A673 (cell line): ENCODE results near the gene BPIFA3. TPM values are rescaled to one million over a fixed set of nuclear protein-coding genes. Genes with fewer than 3 reads are reported as not detected.

Experiments used
- BruUV-seq: library from RNA; stranded (reverse); fragments of 400-500 nt; replicated peaks from 2 replicates; lab custom pipeline; 2021; lab: Mats Ljungman, UMichigan
- CTCF ChIA-PET: fragments of 300-600 bp; sonication (Branson Sonifier 250); formaldehyde crosslinking; loops from one replicate; lab custom pipeline; 2022; ENCODE audit warnings: antibody characterized with exemption; lab: Charles Lee
- POLR2A ChIA-PET: fragments of 300-600 bp; sonication (Branson Sonifier 250); formaldehyde crosslinking; loops from one replicate; lab custom pipeline; 2022; ENCODE audit warnings: antibody characterized with exemption; ENCODE audit not compliant: low non-redundant PET; lab: Charles Lee
- DNase-seq: peaks from one replicate; pipeline ENCODE4 v3.0.0-alpha.2; 2015; ENCODE audit warnings: low spot score
- H3K27ac ChIP-seq: fragments of 200-600 bp; sonication (generic); 2 replicates; pipeline ENCODE4 v1.5.1; 2016; ENCODE audit warnings: mixed run types, low read depth, mild to moderate bottlenecking, mixed read lengths, antibody characterized with exemption, low read length; ENCODE audit not compliant: poor library complexity, severe bottlenecking
- H3K27me3 ChIP-seq: fragments of 200-600 bp; sonication (generic); replicated peaks from 2 replicates; pipeline ENCODE4 v1.6.1; 2017; ENCODE audit warnings: mixed run types, low read depth, mild to moderate bottlenecking, mixed read lengths, antibody characterized with exemption, low read length; ENCODE audit not compliant: insufficient read depth, poor library complexity
- H3K36me3 ChIP-seq: fragments of 200-600 bp; sonication (generic); 2 replicates; pipeline ENCODE4 v1.6.1; 2016; ENCODE audit warnings: mixed run types, mild to moderate bottlenecking, mixed read lengths, antibody characterized with exemption, low read length; ENCODE audit not compliant: insufficient read depth, poor library complexity, severe bottlenecking
- H3K4me1 ChIP-seq: fragments of 200-600 bp; sonication (generic); 2 replicates; pipeline ENCODE4 v1.6.1; 2017; ENCODE audit warnings: mixed run types, mild to moderate bottlenecking, mixed read lengths, antibody characterized with exemption, low read length; ENCODE audit not compliant: insufficient read depth, poor library complexity, severe bottlenecking
- H3K4me3 ChIP-seq: fragments of 200-600 bp; sonication (generic); 2 replicates; pipeline ENCODE4 v1.5.1; 2016; ENCODE audit warnings: low read depth, mixed run types, mild to moderate bottlenecking, mixed read lengths, low read length; ENCODE audit not compliant: poor library complexity, severe bottlenecking
- H3K9me3 ChIP-seq: fragments of 200-600 bp; sonication (generic); 2 replicates; pipeline ENCODE4 v1.6.1; 2016; ENCODE audit warnings: mixed run types, low read depth, mild to moderate bottlenecking, mixed read lengths, antibody characterized with exemption, low read length; ENCODE audit not compliant: poor library complexity, severe bottlenecking
- CTCF ChIP-seq: fragments of 300-800, 200-600 bp; sonication (generic); conservative IDR thresholded peaks from 2 replicates; pipeline ENCODE4 v1.5.1; 2017; ENCODE audit warnings: low read depth, mild to moderate bottlenecking, antibody characterized with exemption, low read length, moderate library complexity, mixed read lengths
- EZH2 ChIP-seq: fragments of 200-600 bp; sonication (generic); IDR thresholded peaks from 2 replicates; pipeline ENCODE4 v1.6.1; 2017; ENCODE audit warnings: borderline replicate concordance, low read depth, mild to moderate bottlenecking, mixed read lengths, antibody characterized with exemption, low read length; ENCODE audit not compliant: poor library complexity, severe bottlenecking
- intact Hi-C: fragments of 100-400 bp; cut with micrococcal nuclease; formaldehyde crosslinking; loops from one replicate; pipeline ENCODE4 v1.10.0; 2022; ENCODE audit not compliant: unreplicated experiment
- total RNA-seq: library from RNA; stranded (reverse); gene quantifications from 2 replicates; pipeline ENCODE4 v1.2.3, GENCODE V29; 2021

Gene BPIFA3
- total RNA-seq, 1 experiment from 2014 or later = not detected

DNA sequence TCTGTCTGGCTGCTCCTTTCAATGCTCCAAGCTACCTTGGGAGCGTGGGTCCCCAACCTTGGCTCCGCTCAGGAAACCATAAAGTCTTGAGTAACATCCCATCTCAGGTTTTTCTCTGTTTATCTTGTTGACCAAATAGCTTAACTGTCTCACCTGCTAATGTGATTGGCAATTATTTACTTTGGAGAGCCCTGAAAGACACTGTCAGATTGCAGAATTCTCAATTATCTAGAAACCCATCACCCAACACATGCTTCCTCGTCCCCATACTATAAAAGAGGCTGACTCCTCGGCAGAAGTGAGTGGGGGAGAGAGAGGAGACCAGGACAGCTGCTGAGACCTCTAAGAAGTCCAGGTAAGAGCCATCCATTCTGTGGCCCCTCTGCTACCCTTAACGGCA lies 18.5 kb downstream of the BPIFA3 start, which contains the start of gene BPIFA1:
Gene BPIFA1, plus strand, starts transcription at position 301 of the 400 bp plus-strand sequence. CDS start 1,716 bp downstream, outside the sequence.
- no peak within 1 kb of the TSS for H3K27ac ChIP-seq
- ChIA-PET POLR2A (no interaction called here), CTCF (no interaction called here)
- BruUV-seq = no TSS peak
- intact Hi-C loops = no loop called here
- H3K36me3 ChIP-seq = no peaks in the 10 kb centered on the region
- H3K27me3 ChIP-seq = peaks cover 42% of the 10 kb centered on the region
- H3K4me3 ChIP-seq = no peak within 1 kb of the TSS
- H3K4me1 ChIP-seq = no peaks in the 10 kb centered on the region
- DNase-seq = no peak
- H3K9me3 ChIP-seq = no peaks in the 10 kb centered on the region
- TF ChIP-seq CTCF (no peak), EZH2 (no peak)

- DNase-seq = no peak
- no peak overlapping the region for H3K27ac ChIP-seq
- H3K27me3 ChIP-seq = peaks cover 39% of the 10 kb centered on the region
- no peaks in the 10 kb centered on the region for H3K36me3 ChIP-seq
- BruUV-seq = no TSS peak
- H3K4me3 ChIP-seq = no peak overlapping the region
- no peaks in the 10 kb centered on the region for H3K9me3 ChIP-seq
- TF ChIP-seq EZH2 (no peak), CTCF (no peak)
- H3K4me1 ChIP-seq = no peaks in the 10 kb centered on the region
- ChIA-PET CTCF (no interaction called here), POLR2A (no interaction called here)
- intact Hi-C loops = no loop called here
These were observed 19.2 kb downstream of the BPIFA3 start for GRCh38 chr20:33236351-33236750.

- no peak for DNase-seq
- Histone ChIP-seq H3K4me3 (no peak overlapping the region), H3K27me3 (peaks cover 26% of the 10 kb centered on the region), H3K9me3 (no peaks in the 10 kb centered on the region), H3K27ac (no peak overlapping the region), H3K4me1 (no peaks in the 10 kb centered on the region), H3K36me3 (no peaks in the 10 kb centered on the region)
- CTCF ChIA-PET = no interaction called here
- intact Hi-C loops = no loop called here
- no TSS peak for BruUV-seq
- POLR2A ChIA-PET = no interaction called here
- TF ChIP-seq CTCF = no peak
- no peak for TF ChIP-seq EZH2
These were observed 20.8 kb downstream of the BPIFA3 start for GRCh38 chr20:33237989-33238388.
